HG02943 (cell line): ENCODE results near the gene TMIGD3.
"Not testable (repeated sequence)": the region's sequence is repeated elsewhere in the genome, so short reads cannot be mapped to it uniquely, and the experiment has no call there.

ENCODE experiments used
- ATAC-seq: cut with Tn5 transposase; IDR thresholded peaks from one replicate; pipeline ENCODE4 v1.9.1; 2021; ENCODE audit warnings: mild to moderate bottlenecking, low read depth, moderate library complexity; ENCODE audit not compliant: unreplicated experiment

Gene TMIGD3

DNA sequence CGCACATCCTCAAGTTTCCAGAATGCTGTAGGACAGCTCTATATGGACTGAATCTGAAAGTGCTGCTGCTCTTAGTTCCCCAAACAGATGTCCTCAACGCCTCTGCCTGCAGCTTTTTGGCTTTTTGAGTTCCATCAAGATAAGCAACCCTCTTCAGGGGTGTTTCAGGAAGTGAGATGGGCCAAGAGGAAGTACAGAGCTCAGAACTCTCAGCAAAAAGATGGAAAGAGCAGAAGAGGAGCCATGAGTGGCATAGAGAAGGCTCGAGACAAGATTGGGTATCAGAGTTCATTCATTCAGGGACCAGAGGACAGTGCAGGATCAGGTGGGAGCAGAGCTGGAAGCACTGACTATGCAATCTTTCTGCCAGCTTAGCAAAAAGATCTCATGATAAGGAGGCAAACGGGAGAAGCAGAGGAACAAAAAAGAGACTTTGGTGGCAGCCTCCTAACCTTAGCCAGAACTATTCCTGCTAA, at the start of gene TMIGD3, which contains the start of gene ADORA3:
Gene TMIGD3, minus strand, starts transcription at position 49 of the 476 bp plus-strand sequence. CDS start 279 bp downstream, outside the sequence.
Gene ADORA3, minus strand, starts transcription at position 49 of the 476 bp plus-strand sequence. CDS start 279 bp downstream, outside the sequence.
- ATAC-seq = no peak

DNA sequence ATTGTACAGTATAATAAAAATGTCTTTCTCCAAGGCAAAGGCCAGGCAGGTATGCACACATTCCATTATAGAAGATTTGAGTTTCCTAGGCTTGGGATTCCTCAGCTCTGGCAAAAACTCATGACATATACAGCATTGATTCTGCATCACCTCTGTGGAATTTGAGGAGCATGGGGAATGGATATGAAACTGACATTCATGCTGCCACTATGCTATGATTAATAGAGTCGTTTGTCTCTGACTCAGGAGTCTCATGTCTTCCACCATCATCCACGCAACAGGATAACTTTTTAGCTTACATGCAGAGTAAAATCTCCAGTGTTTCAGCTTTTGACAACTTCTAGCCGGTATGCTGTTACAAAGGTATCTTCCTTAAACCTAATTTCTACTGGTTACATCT, 49.8 kb upstream of the TMIGD3 start:
- ATAC-seq = no peak

DNA sequence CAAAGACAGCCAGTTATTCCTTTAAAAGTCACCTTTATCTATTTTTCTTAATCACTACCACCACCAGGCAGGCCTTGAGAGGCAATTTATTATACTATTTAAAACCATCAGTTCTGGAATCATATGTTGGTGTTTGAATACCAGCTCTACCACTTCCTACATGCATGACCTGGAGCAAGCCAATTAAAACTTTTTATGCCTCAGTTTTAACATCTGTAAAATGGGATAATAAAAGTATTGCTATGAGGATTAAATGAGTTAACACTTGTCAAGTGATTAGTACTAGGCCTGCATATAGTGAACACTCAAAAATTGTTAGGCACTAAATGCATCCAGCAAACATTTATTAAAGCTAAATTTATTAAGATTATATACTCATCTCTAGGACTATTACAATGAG, 49.2 kb upstream of the TMIGD3 start:
- no peak for ATAC-seq

DNA sequence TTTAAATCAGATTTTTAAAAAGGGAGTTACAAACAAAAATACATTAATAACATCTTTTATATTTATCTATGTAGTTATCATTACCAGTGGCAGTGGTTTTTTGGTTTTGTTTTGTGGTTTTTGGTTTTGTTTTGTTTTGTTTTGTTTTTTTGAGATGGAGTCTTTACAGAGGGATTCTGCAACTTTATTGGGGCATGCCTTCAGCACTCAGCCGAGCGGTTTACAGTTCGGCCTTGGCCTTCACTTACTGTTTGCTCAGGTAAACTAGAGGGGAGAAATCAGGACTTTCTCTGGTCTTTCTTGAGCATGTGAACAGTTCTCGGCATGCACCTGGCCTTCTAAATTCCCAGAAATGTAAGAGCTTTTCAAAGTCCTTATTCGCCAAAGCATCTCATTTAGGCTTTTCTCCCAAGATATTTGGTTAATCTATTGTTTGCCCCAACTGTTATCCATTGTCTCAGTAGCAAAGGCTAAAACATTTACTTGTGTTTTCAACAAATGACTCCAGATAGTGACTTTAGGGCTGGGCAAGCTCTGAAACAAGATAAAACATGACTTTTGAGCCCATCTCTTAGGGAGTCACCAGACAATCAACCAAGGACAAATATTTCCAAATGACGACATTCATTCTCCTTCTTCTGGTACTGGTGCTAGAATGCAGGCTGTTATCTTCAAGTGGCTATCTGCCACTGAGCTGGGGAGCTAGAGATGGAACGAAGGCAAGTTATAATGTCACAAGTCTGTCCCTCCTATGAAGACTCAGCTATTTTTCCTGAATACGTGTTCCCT, 48.4 kb upstream of the TMIGD3 start:
- no peak for ATAC-seq

DNA sequence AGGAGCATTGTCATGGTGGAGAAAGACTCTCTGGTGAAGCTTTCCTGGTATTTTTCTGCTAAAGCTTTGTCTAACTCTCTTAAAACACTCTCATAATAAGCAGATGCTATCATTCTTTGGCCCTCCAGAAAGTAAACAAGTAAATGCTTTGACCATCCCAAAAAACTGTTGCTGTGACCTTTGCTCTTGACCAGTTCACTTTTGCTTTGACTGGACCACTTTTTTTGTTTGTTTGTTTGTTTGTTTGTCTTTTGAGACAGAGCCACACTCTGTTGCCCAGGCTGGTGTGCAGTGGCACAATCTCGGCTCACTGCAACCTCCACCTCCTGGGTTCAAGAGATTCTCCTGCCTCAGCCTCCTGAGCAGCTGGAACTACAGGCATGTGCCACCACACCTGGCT, 44.4 kb upstream of the TMIGD3 start:
- not testable (repeated sequence) for ATAC-seq

DNA sequence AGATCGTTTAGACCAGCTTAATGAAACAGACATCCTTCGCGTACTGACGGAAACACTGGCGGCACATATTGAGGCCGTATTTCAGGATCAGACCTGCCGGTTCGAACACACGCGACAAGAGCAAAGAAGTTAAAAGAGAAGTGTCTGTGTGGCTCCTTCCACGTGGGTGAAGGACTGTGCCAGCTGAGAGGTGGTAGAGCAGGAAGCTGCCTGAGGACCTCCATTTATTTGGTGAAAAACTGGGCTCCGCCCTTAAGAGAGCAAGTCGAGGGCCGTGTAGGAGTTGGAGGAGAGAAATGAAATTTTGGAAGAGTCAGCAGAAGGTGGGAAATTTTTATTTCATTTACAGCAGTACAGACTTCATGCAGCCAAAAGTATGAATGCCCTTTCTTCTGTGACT, 38.8 kb upstream of the TMIGD3 start:
- no peak for ATAC-seq

DNA sequence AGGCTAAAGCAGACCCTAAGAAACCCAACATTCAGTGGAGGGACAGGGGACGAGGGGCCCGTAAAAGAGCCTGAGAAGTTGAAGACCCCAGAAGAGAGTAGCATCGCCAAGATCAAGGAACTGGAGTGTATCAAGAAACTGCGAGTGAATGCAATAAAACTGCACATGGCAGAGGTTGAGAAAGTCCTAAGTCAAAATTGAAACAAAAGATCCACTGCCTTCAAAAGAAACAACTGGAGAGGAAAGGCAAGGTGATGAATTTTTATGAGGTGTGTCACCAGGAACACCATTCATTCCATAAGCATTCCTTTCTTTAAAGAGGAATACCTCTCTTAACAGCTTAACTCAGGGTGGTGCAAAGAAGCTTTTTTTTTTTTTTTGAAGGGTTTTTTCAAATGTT, 38.3 kb upstream of the TMIGD3 start:
- ATAC-seq = no peak

DNA sequence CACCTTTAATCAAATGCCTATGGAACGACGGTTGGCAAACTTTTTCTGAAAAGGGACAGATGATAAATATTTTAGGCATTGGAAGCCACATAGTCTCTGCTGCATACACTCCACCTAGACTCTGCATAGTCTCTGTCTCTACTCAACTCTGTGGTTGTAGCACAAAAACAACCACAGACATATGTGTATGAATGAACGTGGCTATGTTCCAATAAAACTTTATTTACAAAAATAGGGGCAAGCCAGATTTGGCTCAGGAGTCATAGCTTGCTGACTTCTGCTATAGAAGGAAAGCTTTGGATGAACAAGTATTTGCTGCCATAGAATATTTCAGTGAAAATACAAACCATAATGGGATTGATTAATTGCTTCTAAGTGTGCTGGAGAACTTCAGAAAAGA, 37.5 kb upstream of the TMIGD3 start:
- ATAC-seq = no peak

DNA sequence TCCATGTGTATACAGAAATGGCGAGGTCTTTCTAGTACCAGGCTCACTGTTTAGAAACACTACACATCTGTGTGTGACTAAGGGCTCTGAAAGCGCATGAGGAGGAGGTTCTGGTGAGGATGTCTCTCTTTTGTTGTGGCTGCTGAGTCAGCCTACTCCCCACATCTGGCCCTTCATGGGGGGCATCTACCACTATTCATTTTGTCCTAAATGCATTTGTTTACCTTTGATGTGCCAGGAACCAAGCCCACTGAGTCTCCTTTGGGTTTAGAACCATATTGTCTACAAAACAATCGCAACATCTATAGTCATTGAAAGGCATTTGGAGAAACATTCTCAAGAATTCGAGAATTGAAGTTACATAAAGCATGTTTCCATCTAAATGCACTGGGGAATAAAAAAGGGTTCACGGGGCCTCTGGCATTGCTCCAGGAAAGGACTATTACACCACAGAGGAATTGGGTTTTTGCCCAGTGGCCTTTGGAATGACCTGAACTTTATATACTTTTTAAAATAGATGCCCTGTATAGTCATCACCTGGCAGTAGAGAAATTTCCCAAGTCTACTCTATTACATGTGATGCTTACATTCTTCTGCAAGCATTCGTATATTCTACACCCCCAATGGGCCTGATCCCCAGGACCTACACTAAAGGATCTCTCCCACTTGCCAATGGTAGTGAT, 35.1 kb upstream of the TMIGD3 start:
- no peak for ATAC-seq

DNA sequence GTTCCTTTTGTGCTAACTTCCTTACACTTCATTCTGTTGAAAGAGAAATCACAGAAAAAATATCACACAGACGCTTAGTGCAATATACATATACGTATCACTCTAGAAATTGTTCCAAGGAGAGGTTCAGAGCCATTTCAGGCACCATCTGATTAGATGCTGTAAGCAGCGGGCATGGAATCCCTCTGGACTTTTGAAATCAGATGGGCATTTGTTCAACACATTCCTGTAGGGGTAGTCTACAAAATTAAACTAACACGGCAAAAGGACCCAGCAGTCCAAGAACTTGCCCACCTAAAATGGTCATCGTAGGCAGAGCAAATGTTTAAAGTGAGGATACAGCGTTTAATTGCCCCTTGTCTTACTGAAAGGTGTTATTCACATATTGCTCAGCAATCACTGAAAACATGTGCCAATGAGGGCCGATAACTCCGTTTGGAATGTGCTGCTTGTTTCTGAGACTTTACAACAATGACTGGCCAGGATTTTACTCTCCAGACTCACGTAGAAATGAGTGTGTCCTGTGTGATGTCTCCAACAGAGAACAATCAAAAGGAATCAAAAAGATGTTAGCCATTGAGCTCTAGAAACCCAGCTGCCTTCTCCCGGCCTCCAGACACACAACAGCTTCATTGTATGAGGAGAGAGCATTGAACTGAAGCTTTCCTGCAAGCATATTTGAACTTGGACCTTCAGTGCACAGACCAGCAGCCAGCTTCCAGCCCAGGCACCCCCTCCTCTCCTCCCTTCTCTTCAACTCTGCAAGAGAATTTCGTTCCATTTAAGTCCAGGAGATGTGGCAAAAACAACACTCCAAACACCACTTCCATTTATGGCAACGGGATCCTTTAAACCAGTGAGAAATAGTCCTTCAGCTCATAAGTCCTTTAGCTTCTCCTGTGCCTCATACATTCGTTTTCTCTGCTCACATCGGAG, 32.1 kb upstream of the TMIGD3 start:
- ATAC-seq = no peak

DNA sequence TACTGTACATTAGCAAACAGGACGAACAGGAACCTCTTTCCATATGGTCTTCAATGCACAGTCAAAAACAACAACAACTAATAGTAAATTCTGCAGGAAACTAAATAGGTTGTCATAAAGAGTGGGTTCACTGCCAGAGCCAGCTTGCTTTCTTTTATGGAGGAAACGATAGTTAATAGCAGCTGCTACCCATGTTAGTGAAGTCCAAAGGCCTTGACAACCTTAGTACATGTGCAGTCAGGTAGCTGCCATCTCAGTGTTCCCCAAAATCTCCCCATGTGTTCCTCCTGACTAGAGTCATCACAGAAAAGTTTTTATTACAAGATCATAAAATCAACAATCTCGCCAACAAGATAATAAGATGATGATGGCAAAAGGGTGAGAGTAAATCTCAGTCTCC, 16.6 kb upstream of the TMIGD3 start:
- no peak for ATAC-seq

DNA sequence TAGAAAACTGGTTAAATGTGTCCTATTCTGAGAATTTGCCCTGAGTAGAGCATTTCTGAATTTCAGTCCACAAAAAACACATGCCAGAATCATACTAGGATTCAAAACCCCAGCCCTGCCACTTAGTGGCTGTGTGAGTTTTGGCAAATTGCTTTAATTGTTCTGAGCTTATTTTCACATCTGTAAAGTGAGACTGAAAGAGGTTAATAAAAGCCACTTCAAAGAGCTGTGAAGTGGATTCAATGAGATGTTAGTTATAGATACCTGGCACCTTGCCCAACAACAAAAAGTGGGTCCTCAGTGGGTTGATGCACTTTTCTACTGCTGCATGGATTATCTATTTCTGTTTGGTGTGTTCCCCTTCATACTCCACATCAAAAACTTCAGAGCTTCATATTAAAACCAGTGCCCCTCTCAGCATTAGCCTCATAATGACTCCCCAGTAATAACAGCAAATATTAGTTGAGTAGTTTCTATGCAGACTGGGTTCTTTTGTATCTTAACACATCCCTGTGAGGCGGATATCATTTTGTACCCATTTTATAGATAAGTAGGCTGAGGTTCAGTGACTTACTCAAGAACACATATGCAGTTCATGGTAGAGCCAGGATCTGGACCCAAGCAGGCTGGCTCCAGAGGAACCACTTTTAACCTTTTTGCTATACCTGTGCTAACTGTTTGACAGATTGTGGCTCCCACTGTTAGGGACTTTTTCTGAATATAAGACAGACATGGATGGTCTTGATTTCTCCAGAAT, 14.2 kb upstream of the TMIGD3 start:
- ATAC-seq = no peak

DNA sequence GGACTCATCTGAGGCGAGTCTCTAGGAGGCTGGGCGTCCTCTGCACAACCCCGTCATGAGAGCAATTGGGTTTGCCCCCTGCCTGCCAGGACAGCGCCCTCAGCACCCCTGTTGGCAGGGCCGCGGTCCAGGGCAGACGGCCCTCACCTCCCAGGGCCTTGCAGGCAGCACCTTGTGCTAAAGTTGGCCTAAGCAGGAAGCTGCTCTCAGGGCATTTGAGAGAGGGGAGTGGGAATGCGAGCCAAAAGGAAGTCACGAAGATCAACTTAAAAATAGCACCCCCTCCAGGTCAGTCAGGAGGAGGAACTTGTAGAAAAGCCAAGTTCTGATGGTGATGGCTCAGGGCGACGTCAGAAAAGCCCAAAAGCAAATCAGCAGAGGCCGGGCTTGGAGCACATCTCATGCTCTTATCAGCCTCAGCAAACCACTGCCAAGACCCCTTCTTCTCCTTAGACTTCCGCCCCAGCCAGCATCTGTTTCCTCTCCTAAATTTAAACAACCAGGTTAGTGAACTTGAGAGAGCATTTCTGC, 12.6 kb upstream of the TMIGD3 start:
- no peak for ATAC-seq

DNA sequence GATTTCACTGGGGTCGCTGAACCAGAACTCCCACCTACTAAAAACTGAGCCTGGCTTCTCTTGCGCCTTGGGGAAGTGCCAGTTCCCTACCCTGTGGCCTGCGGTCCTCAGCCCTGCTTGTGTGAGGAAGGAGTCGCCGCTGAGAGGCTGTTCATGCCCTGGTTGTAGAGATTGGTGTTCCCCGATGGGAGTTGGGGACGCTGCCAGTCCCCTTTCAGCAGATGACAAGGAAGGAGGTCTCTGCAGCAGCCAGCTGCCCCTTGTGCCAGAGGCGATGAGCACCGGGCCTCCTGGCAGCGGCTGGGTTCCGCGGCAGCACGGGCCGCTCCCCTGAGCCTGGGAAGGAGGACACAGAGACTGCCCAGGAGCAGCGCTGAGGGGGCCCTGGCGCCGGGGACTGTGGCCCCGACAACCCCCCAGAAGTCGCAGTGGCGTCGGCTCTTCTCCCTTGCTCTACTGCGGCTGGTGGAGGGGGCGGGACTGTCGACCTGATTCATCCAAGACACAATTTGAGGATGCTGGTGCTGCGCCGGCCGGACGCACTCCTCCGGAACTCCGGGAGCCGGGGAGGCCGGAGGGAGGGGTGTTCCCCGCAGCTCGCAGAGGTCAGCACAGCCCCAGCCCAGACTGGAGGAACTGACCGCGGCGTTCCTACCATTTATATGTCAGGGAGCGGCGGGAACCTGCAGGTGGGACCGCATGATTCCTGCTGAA, 12.0 kb upstream of the TMIGD3 start:
- ATAC-seq = no peak

DNA sequence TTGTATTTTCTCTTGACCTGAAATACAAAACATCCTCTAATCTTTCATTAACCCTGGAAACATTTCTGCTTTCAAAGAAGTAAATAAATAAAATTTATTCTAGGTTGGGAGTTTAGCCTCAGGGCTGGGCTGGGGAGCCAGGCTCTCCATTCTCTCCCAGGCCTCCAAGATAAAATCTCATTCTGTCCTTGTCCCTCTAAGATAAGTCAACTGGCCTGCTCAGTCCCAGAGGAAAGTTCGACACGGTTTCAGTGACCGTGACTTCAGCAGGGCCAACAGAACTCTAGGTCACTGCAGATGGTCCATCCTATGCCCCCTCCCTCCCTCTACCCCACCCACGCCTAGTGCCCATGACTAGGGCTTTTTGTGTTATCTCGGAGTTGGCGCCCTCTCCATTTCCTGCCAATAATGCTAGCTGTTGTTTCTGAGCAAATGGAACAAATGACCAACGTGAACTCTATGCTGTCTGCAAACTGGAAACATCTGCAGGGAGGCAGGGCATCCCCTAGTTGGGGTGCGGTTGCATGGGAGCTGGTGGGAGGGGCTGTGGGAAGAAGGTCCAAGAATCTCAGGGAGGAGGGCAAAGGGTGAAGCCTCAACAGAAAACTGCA, 10.1 kb upstream of the TMIGD3 start:
- ATAC-seq = no peak

DNA sequence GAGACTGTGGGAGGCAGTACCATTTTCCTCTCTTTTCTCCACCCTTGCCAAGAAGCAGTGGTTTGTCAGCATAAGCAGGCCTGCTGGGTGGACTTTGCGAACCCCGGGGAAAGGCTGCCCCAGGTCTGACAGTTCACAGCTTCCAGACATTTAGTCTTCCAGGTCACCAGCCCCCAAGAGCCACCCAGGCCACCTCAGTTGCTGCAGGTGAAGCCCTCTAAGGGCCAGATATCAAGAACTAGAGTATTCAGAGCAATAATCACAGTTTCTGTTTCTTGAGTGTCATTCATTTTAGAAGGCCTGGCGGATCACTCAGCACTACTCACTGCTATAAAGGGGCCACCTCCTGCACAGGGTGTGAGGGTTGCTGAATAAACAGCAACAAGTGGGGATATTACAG, 9.5 kb upstream of the TMIGD3 start:
- no peak for ATAC-seq

DNA sequence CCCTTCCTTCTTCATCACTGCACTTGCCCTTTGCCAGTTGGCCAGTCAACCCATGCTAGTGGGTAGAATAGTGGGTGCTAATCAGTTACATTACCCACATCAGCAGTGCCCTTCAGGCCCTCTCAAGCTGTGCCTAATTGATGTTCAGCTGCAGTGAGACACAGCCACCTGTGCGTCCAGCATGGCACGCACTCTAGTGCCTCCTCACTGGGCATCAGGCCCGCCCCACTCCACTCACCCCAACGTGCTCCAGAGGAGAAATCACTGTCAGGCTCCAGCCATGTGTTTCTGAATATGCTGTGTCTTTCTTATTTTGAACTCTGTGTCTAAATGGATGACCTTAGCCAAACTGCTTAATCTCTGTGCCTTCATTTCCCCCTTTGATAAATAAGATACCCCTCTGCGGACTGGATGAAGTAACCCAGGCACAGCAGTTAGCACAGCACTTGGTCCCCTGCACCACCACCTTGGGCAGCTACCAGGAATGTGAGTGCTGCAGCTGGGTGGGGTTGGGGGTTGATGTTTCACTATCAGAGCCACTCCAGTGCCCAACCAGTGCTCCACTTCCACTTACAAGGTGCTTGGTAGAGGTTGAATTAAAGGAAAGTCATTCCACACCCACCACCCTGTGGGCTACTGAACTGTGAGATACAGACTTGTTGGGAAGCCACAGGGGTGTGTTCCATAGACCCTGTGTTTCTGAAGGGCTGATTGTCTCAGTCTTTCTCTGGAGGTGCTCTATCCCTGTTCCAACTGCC, 8.9 kb upstream of the TMIGD3 start:
- ATAC-seq = no peak

DNA sequence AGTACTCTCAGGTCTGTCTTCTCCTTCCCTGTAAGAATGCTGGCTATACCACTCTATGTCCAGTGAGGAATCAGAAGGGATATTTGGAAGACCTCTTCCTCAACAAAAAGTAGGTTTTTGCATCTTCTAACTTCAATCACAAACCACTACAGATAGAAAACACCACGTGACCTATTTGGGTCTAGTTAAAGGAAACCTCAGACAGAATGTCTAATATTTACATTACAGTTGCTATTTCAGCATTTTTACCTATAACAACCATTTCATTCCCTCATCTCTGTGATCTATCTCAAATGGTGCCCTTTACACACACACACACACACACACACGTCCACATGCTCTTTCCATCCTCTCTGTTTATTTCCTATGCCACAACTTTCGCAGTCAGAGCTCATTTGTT, 7.9 kb upstream of the TMIGD3 start:
- ATAC-seq = no peak
